Measurements from ENCODE around the gene IL12RB1. TPM values are rescaled to one million over a fixed set of nuclear protein-coding genes. Genes with fewer than 3 reads are reported as not detected.

Gene IL12RB1
- total RNA-seq = not detected in 2 replicates
- polyA plus RNA-seq = not detected in 2 replicates
- not detected in 2 replicates for polyA plus RNA-seq (2011; cell fraction: cytosol; rRNA removed)
- not detected in 2 replicates for polyA plus RNA-seq (2011; cell fraction: nucleus; rRNA removed)
- polyA plus RNA-seq (2012) = not detected in 2 replicates
- polyA minus RNA-seq = not detected in 2 replicates
- polyA minus RNA-seq (2011; cell fraction: cytosol; rRNA and poly(A)+ RNA removed) = not detected
- not detected in 2 replicates for polyA minus RNA-seq (2011; cell fraction: nucleus; rRNA and poly(A)+ RNA removed)
- not detected for Bru-seq, nascent RNA
- not detected for BruChase-seq, experiment 1, labeled RNA remaining after a 6-hour chase
- not detected for BruChase-seq, experiment 2, labeled RNA remaining after a 2-hour chase
- long read RNA-seq = 0 reads

DNA sequence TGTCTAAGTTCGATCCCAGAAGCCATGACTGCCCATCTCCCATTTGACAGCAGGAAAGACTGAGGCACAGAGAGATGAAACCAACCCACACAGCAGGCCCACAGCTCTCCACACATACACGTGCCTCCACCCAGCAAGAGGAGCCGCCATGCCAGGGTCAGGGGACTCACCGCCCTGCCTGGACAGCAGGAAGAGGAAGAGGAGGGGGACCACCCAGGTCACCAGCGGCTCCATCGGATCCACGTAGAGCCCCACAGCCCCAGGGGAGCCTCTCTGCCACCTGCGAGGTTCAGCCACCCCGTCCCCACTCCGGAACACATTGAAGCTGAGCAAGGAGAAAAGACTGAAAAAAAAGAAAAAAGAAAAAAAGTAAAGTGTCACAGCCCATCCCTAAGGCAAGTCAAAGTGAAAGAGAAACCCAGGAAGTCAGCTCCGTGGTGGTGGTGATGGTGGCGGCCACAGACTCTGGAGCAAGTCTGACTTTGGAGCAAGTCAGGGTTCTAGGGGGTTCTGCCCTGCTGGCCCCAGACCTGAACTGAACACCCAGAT lies at the start of gene IL12RB1:
TSS of gene IL12RB1 (minus strand) at position 345 of the 549 bp plus-strand sequence. CDS start at position 234, 111 bp downstream.
- no peaks in the 10 kb centered on the region for H3K4me1 ChIP-seq (ENCODE audit: control insufficient read depth, extremely low read depth, insufficient read depth, low read length)
- dilution Hi-C loops (cut with MboI; ENCODE audit: extremely low pct_ligation_motif_present, low sequenced_read_pairs) (no loop called here), intact Hi-C loops (cut with micrococcal nuclease) (no loop called here)
- no peaks in the 10 kb centered on the region for H4K20me1 ChIP-seq (replicated peaks; ENCODE audit: control insufficient read depth, extremely low read depth, insufficient read depth, low read length)
- FAIRE-seq (no peak), DNase-seq (ENCODE audit: low read depth, low spot score) (no peak)
- no peak within 1 kb of the TSS for H3K4me2 ChIP-seq (ENCODE audit: insufficient read depth, low read length)
- ChIA-PET CTCF (interaction anchor here (1.4 kb wide), 1 partner anchor 27 kb away, joined by 3 read pairs; no protein-coding TSS in a partner anchor), POLR2A (no interaction called here)
- no peak within 1 kb of the TSS for H3K9ac ChIP-seq (replicated peaks; ENCODE audit: extremely low read depth, insufficient read depth, low read length)
- no peaks in the 10 kb centered on the region for H3K79me2 ChIP-seq (ENCODE audit: control insufficient read depth, insufficient read depth, low read length)
- no peaks in the 10 kb centered on the region for H3K9me3 ChIP-seq (replicated peaks; ENCODE audit: control insufficient read depth, insufficient read depth, low read length)
- H3K9me1 ChIP-seq (replicated peaks; ENCODE audit: control insufficient read depth, extremely low read depth, insufficient read depth, low read length) = no peaks in the 10 kb centered on the region
- H3K27me3 ChIP-seq (ENCODE audit: control insufficient read depth in 2 of 2, insufficient read depth in 2 of 2, low read length in 2 of 2) = no peaks in the 10 kb centered on the region
- H3K36me3 ChIP-seq (ENCODE audit: control insufficient read depth in 2 of 2, extremely low read depth in 1 of 2, insufficient read depth in 2 of 2, low read length in 2 of 2) = no peaks in the 10 kb centered on the region
- H3K27ac ChIP-seq (ENCODE audit: insufficient read depth, low read depth, low read length) = no peak within 1 kb of the TSS
- no TSS peak for BruUV-seq (replicated peaks)
- peak within 1 kb of the TSS; percentile 68 for H2AFZ ChIP-seq (ENCODE audit: low read depth, low read length)
- no peak for TF ChIP-seq MYC (IDR thresholded peaks at IDR 0.05; ENCODE audit: low read depth, low read length)
- no peak for TF ChIP-seq POLR2AphosphoS5 (IDR thresholded peaks at IDR 0.05; ENCODE audit: insufficient read depth, low read depth, low read length)
- no peak for TF ChIP-seq EZH2 (IDR thresholded peaks at IDR 0.05; ENCODE audit: borderline replicate concordance, low read depth, low read length, severe bottlenecking)
- TF ChIP-seq, protein P1, sequence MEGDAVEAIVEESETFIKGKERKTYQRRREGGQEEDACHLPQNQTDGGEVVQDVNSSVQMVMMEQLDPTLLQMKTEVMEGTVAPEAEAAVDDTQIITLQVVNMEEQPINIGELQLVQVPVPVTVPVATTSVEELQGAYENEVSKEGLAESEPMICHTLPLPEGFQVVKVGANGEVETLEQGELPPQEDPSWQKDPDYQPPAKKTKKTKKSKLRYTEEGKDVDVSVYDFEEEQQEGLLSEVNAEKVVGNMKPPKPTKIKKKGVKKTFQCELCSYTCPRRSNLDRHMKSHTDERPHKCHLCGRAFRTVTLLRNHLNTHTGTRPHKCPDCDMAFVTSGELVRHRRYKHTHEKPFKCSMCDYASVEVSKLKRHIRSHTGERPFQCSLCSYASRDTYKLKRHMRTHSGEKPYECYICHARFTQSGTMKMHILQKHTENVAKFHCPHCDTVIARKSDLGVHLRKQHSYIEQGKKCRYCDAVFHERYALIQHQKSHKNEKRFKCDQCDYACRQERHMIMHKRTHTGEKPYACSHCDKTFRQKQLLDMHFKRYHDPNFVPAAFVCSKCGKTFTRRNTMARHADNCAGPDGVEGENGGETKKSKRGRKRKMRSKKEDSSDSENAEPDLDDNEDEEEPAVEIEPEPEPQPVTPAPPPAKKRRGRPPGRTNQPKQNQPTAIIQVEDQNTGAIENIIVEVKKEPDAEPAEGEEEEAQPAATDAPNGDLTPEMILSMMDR (IDR thresholded peaks at IDR 0.05; ENCODE audit: extremely low read depth in 1 of 2, insufficient read depth in 1 of 2, low read depth in 1 of 2, low read length in 2 of 2) = no peak
- no peak for TF ChIP-seq JUN (IDR thresholded peaks at IDR 0.05; ENCODE audit: borderline replicate concordance, insufficient read depth, insufficient read length, low read depth)
- no peak for TF ChIP-seq POLR2A (IDR thresholded peaks at IDR 0.05; ENCODE audit: low read depth, low read length)
- no peak for TF ChIP-seq FOS (IDR thresholded peaks at IDR 0.05; ENCODE audit: borderline replicate concordance, insufficient read depth, low read length)
- H3K4me3 ChIP-seq (replicated peaks in 1 of 3; ENCODE audit: insufficient read depth in 1 of 3, low read depth in 1 of 3, low read length in 3 of 3) = no peak within 1 kb of the TSS

Data from endothelial cell of umbilical vein (primary cell).